OCI-LY7 (cell line): ENCODE data around the gene SPO11. TPM values are rescaled to one million over a fixed set of nuclear protein-coding genes. Genes with fewer than 3 reads are reported as not detected.
A peak's percentile ranks its signal among the peaks of the same experiment; 100 is the strongest.

Experiments
- BruUV-seq: library from RNA; stranded (reverse); fragments of 400-500 nt; replicated peaks from 2 replicates; lab custom pipeline; 2021; lab: Mats Ljungman, UMichigan
- CTCF ChIA-PET: fragments of 300-600 bp; sonication (Branson Sonifier 250); formaldehyde crosslinking; loops from one replicate; lab custom pipeline; 2022; ENCODE audit warnings: antibody characterized with exemption; ENCODE audit not compliant: unreplicated experiment; lab: Charles Lee
- POLR2A ChIA-PET: fragments of 300-600 bp; sonication (Branson Sonifier 250); formaldehyde crosslinking; loops from one replicate; lab custom pipeline; 2022; ENCODE audit warnings: antibody characterized with exemption; lab: Charles Lee
- DNase-seq: peaks from one replicate; pipeline ENCODE4 v3.0.0-alpha.2; 2015; ENCODE audit warnings: low spot score
- H2AFZ ChIP-seq: fragments of 200-600 bp; sonication (generic), shearing (Covaris generic); 2 replicates; pipeline ENCODE4 v1.6.1; 2014; ENCODE audit warnings: mild to moderate bottlenecking, antibody characterized with exemption, low read length, moderate library complexity
- H3K27ac ChIP-seq: fragments of 200-600 bp; sonication (generic); 2 replicates; pipeline ENCODE4 v1.5.1; 2014; ENCODE audit warnings: mixed run types, low read depth, mild to moderate bottlenecking, moderate library complexity, low read length, inconsistent platforms; ENCODE audit not compliant: poor library complexity, severe bottlenecking
- H3K36me3 ChIP-seq: fragments of 200-600 bp; sonication (generic); 2 replicates; pipeline ENCODE4 v1.6.1; 2014; ENCODE audit warnings: mild to moderate bottlenecking, antibody characterized with exemption, low read length, moderate library complexity, mixed read lengths; ENCODE audit not compliant: insufficient read depth
- H3K4me1 ChIP-seq: fragments of 200-600 bp; sonication (generic); 2 replicates; pipeline ENCODE4 v1.5.1; 2014; ENCODE audit warnings: mild to moderate bottlenecking, low read length; ENCODE audit not compliant: insufficient read depth, poor library complexity, severe bottlenecking
- H3K4me2 ChIP-seq: fragments of 200-600 bp; sonication (generic); 2 replicates; pipeline ENCODE4 v1.6.1; 2014; ENCODE audit warnings: mild to moderate bottlenecking, low read length
- H3K4me3 ChIP-seq: fragments of 200-600 bp; sonication (generic); 2 replicates; pipeline ENCODE4 v1.5.1; 2014; ENCODE audit warnings: mild to moderate bottlenecking, low read depth, low read length; ENCODE audit not compliant: poor library complexity, severe bottlenecking
- H3K79me2 ChIP-seq: fragments of 200-600 bp; sonication (generic); 2 replicates; pipeline ENCODE4 v1.6.1; 2016; ENCODE audit warnings: low read depth, mild to moderate bottlenecking, low read length, moderate library complexity, mixed read lengths; ENCODE audit not compliant: insufficient read depth
- H3K9me2 ChIP-seq: fragments of 200-600 bp; sonication (generic); 2 replicates; pipeline ENCODE4 v1.6.1; 2016; ENCODE audit warnings: mild to moderate bottlenecking, low read length, mixed read lengths; ENCODE audit not compliant: insufficient read depth
- H3K9me3 ChIP-seq: fragments of 200-600 bp; sonication (generic); 2 replicates; pipeline ENCODE4 v1.6.1; 2014; ENCODE audit warnings: mild to moderate bottlenecking, mixed run types, low read length, mixed read lengths
- H4K20me1 ChIP-seq: fragments of 200-600 bp; sonication (generic); 2 replicates; pipeline ENCODE4 v1.6.1; 2014; ENCODE audit warnings: mild to moderate bottlenecking, antibody characterized with exemption, low read length, moderate library complexity, mixed read lengths; ENCODE audit not compliant: insufficient read depth
- CTCF ChIP-seq: fragments of 200-600 bp; sonication (generic); conservative IDR thresholded peaks from 2 replicates; pipeline ENCODE4 v1.5.1; 2014; ENCODE audit warnings: mild to moderate bottlenecking, antibody characterized with exemption, low read length, moderate library complexity, mixed read lengths
- EZH2phosphoT487 ChIP-seq: fragments of 200-600 bp; sonication (generic); IDR thresholded peaks from 2 replicates; pipeline ENCODE4 v1.6.1; 2018; ENCODE audit warnings: low read depth, borderline replicate concordance, mild to moderate bottlenecking, mixed run types, antibody characterized with exemption, low read length, moderate library complexity, mixed read lengths
- intact Hi-C: fragments of 100-400 bp; cut with micrococcal nuclease; formaldehyde crosslinking; loops from one replicate; pipeline ENCODE4 v1.10.0; 2022; ENCODE audit not compliant: unreplicated experiment
- total RNA-seq, 2 experiments: library from RNA; depleted of rRNA in 1 of 2; stranded (reverse); fragments of >200 nt in 1 of 2; shearing (Covaris generic) in 1 of 2; gene quantifications; 2 replicates each; pipeline ENCODE4 v1.2.3, GENCODE V29; 2014 to 2022

The SPO11 gene
- total RNA-seq, 2 experiments from 2014 or later, result not detected

- ChIA-PET CTCF (interaction anchor here (0.7 to 1.5 kb wide), 4 partner anchors 18 to 241 kb away, joined by 3 to 10 read pairs (median 3); no protein-coding TSS in a partner anchor), POLR2A (interaction anchor here (0.6 to 1.8 kb wide), 11 partner anchors 8 to 144 kb away, joined by 3 to 9 read pairs (median 4); no protein-coding TSS in a partner anchor)
- intact Hi-C loops, result loop anchor here (1.0 to 2.0 kb wide), 3 partner anchors 88 to 240 kb away; no protein-coding TSS in a partner anchor
- Histone ChIP-seq H3K9me2 (no peaks in the 10 kb centered on the region), H3K4me1 (peaks cover 49% of the 10 kb centered on the region), H3K36me3 (no peaks in the 10 kb centered on the region), H3K27ac (no peak overlapping the region), H4K20me1 (no peaks in the 10 kb centered on the region), H3K79me2 (no peaks in the 10 kb centered on the region), H3K9me3 (no peaks in the 10 kb centered on the region), H3K4me2 (peak overlapping the region; percentile 25), H2AFZ (no peak overlapping the region), H3K4me3 (no peak overlapping the region)
- TF ChIP-seq CTCF, result peak; percentile 98
- no peak for TF ChIP-seq EZH2phosphoT487
- peak; percentile 65 for DNase-seq
- BruUV-seq, result no TSS peak
Measured at GRCh38 chr20:57332105-57333089, 2.8 kb downstream of the SPO11 start.

- no peaks in the 10 kb centered on the region for H3K36me3 ChIP-seq
- no peaks in the 10 kb centered on the region for H3K79me2 ChIP-seq
- no peak overlapping the region for H2AFZ ChIP-seq
- peaks cover 19% of the 10 kb centered on the region for H3K4me1 ChIP-seq
- H3K9me3 ChIP-seq, result no peaks in the 10 kb centered on the region
- POLR2A ChIA-PET, result interaction anchor here (0.6 to 0.8 kb wide), 2 partner anchors 229 to 276 kb away, joined by 3 read pairs; no protein-coding TSS in a partner anchor
- intact Hi-C loops, result no loop called here
- no peaks in the 10 kb centered on the region for H4K20me1 ChIP-seq
- CTCF ChIA-PET, result no interaction called here
- DNase-seq, result peak; percentile 52
- no peak overlapping the region for H3K4me2 ChIP-seq
- H3K4me3 ChIP-seq, result no peak overlapping the region
- no peak overlapping the region for H3K27ac ChIP-seq
- BruUV-seq, result no TSS peak
- no peaks in the 10 kb centered on the region for H3K9me2 ChIP-seq
- TF ChIP-seq CTCF (peak; percentile 74), EZH2phosphoT487 (no peak)
Measured at GRCh38 chr20:57335392-57335791, 5.8 kb downstream of the SPO11 start.
